HL-60 (cell line): Measurements from ENCODE around the gene CYTH4.

Experiments used
- DNase-seq, 2 experiments: peaks; one replicate each; pipeline ENCODE4 v3.0.0-alpha.2; 2010 to 2020; ENCODE audit warnings: low read depth in 1 of 2, low spot score in 1 of 2
- H3K27ac ChIP-seq: fragments of 250-450 bp; sonication (Bioruptor Pico); replicated peaks from 2 replicates; pipeline ENCODE4 v1.5.1; 2020; ENCODE audit warnings: mild to moderate bottlenecking, moderate library complexity
- H3K27me3 ChIP-seq: fragments of 250-450 bp; sonication (Bioruptor Pico); 2 replicates; pipeline ENCODE4 v1.5.1; 2021; ENCODE audit warnings: mild to moderate bottlenecking, moderate library complexity; ENCODE audit not compliant: insufficient read depth, poor library complexity, severe bottlenecking
- H3K4me3 ChIP-seq: replicated peaks from 2 replicates; pipeline ENCODE4 v1.5.1; 2011; ENCODE audit warnings: mild to moderate bottlenecking, control low read depth, low read length; ENCODE audit not compliant: insufficient read depth
- CTCF ChIP-seq: IDR thresholded peaks from one replicate; pipeline ENCODE4 v1.5.1; 2011; ENCODE audit warnings: low read length, control low read depth, inconsistent platforms; ENCODE audit not compliant: insufficient read depth
- GABPA ChIP-seq: IDR thresholded peaks from 2 replicates; pipeline ENCODE4 v1.6.1; 2012; ENCODE audit warnings: low read depth
- POLR2AphosphoS5 ChIP-seq: IDR thresholded peaks from 2 replicates; pipeline ENCODE4 v1.6.1; 2012; ENCODE audit warnings: low read depth
- REST ChIP-seq: IDR thresholded peaks from 2 replicates; pipeline ENCODE4 v1.6.1; 2012; ENCODE audit warnings: low read depth; ENCODE audit not compliant: insufficient replicate concordance
- SPI1 ChIP-seq: IDR thresholded peaks from 2 replicates; pipeline ENCODE4 v1.6.1; 2012; ENCODE audit warnings: low read depth, mild to moderate bottlenecking, borderline replicate concordance

The CYTH4 gene

GRCh38 chr22:37290737-37291136 lies 8.4 kb downstream of the CYTH4 start:
- TF ChIP-seq SPI1 (no peak), CTCF (no peak), REST (no peak), POLR2AphosphoS5 (no peak), GABPA (no peak)
- no peak overlapping the region for H3K27ac ChIP-seq
- H3K4me3 ChIP-seq = no peak overlapping the region
- no peak for DNase-seq
- H3K27me3 ChIP-seq = no peaks in the 10 kb centered on the region

- TF ChIP-seq REST (no peak), CTCF (no peak), POLR2AphosphoS5 (no peak), GABPA (no peak), SPI1 (no peak)
- Histone ChIP-seq H3K27ac (no peak overlapping the region), H3K27me3 (no peaks in the 10 kb centered on the region), H3K4me3 (no peak overlapping the region)
- DNase-seq = no peak
These were observed 9.4 kb downstream of the CYTH4 start for GRCh38 chr22:37291559-37292298.

- DNase-seq = no peak
- Histone ChIP-seq H3K27me3 (no peaks in the 10 kb centered on the region), H3K4me3 (no peak overlapping the region), H3K27ac (no peak overlapping the region)
- TF ChIP-seq CTCF (no peak), POLR2AphosphoS5 (no peak)
These were observed 10.3 kb downstream of the CYTH4 start for GRCh38 chr22:37292641-37293040.

- Histone ChIP-seq H3K4me3 (no peak overlapping the region), H3K27me3 (no peaks in the 10 kb centered on the region), H3K27ac (no peak overlapping the region)
- TF ChIP-seq REST (no peak), SPI1 (no peak), CTCF (no peak), GABPA (no peak), POLR2AphosphoS5 (no peak)
- DNase-seq = no peak
These were observed 10.9 kb downstream of the CYTH4 start for GRCh38 chr22:37293172-37293571.
